ENCODE results near the gene MED13L. TPM values are rescaled to one million over a fixed set of nuclear protein-coding genes. Genes with fewer than 3 reads are reported as not detected.

MED13L gene
- total and polyA plus RNA-seq, 4 donors: 52.2 to 196 (median 88.6) TPM

- Histone ChIP-seq H3K4me3 (ENCODE audit: low read depth, low read length) (no peak overlapping the region), H3K4me1 (ENCODE audit: control insufficient read depth, insufficient read depth, low read length) (peaks cover 8% of the 10 kb centered on the region), H3K36me3 (ENCODE audit: control insufficient read depth, insufficient read depth, low read length) (no peaks in the 10 kb centered on the region), H3K27ac (ENCODE audit: low read depth, low read length) (no peak overlapping the region), H3K27me3 (ENCODE audit: control insufficient read depth, insufficient read depth, low read length) (no peaks in the 10 kb centered on the region), H3K9me3 (ENCODE audit: control insufficient read depth, insufficient read depth, low read length) (no peaks in the 10 kb centered on the region)
- WGBS (ENCODE audit: insufficient coverage): no CpG with 5 or more reads among the region's 3 CpGs
- DNase-seq (ENCODE audit: low read depth in 4 of 6, low spot score in 6 of 6): no peak
Observed at GRCh38 chr12:116057356-116057755, 220.1 kb downstream of the MED13L start.

GRCh38 chr12:116055895-116056607 lies 221.4 kb downstream of the MED13L start:
- Histone ChIP-seq H3K36me3 (ENCODE audit: control insufficient read depth, insufficient read depth, low read length) (no peaks in the 10 kb centered on the region), H3K9me3 (ENCODE audit: control insufficient read depth, insufficient read depth, low read length) (no peaks in the 10 kb centered on the region), H3K27me3 (ENCODE audit: control insufficient read depth, insufficient read depth, low read length) (no peaks in the 10 kb centered on the region), H3K4me1 (ENCODE audit: control insufficient read depth, insufficient read depth, low read length) (peaks cover 7% of the 10 kb centered on the region), H3K27ac (ENCODE audit: low read depth, low read length) (no peak overlapping the region), H3K4me3 (ENCODE audit: low read depth, low read length) (no peak overlapping the region)
- no peak for DNase-seq (ENCODE audit: low read depth in 4 of 6, low spot score in 6 of 6)
- 100% methylated on average over 1 of the region's 3 CpGs for WGBS (ENCODE audit: insufficient coverage)

GRCh38 chr12:116054280-116054679 lies 223.2 kb downstream of the MED13L start:
- H3K4me1 ChIP-seq (ENCODE audit: control insufficient read depth, insufficient read depth, low read length): peaks cover 1% of the 10 kb centered on the region
- no peaks in the 10 kb centered on the region for H3K27me3 ChIP-seq (ENCODE audit: control insufficient read depth, insufficient read depth, low read length)
- no peak overlapping the region for H3K27ac ChIP-seq (ENCODE audit: low read depth, low read length)
- H3K9me3 ChIP-seq (ENCODE audit: control insufficient read depth, insufficient read depth, low read length): no peaks in the 10 kb centered on the region
- H3K36me3 ChIP-seq (ENCODE audit: control insufficient read depth, insufficient read depth, low read length): no peaks in the 10 kb centered on the region
- no peak overlapping the region for H3K4me3 ChIP-seq (ENCODE audit: low read depth, low read length)
- 86% methylated on average over 1 of the region's 2 CpGs for WGBS (ENCODE audit: insufficient coverage)
- no peak for DNase-seq (ENCODE audit: low read depth in 4 of 6, low spot score in 6 of 6)

GRCh38 chr12:116053479-116054200 lies 223.9 kb downstream of the MED13L start:
- H3K27ac ChIP-seq (ENCODE audit: low read depth, low read length): no peak overlapping the region
- WGBS (ENCODE audit: insufficient coverage): 16% methylated on average over 3 of the region's 3 CpGs
- no peaks in the 10 kb centered on the region for H3K4me1 ChIP-seq (ENCODE audit: control insufficient read depth, insufficient read depth, low read length)
- H3K27me3 ChIP-seq (ENCODE audit: control insufficient read depth, insufficient read depth, low read length): no peaks in the 10 kb centered on the region
- no peak overlapping the region for H3K4me3 ChIP-seq (ENCODE audit: low read depth, low read length)
- no peaks in the 10 kb centered on the region for H3K36me3 ChIP-seq (ENCODE audit: control insufficient read depth, insufficient read depth, low read length)
- DNase-seq (ENCODE audit: low read depth in 4 of 6, low spot score in 6 of 6): peak in 2 of 6 donors; percentile 24 to 35
- H3K9me3 ChIP-seq (ENCODE audit: control insufficient read depth, insufficient read depth, low read length): no peaks in the 10 kb centered on the region

GRCh38 chr12:116050275-116050674 lies 227.2 kb downstream of the MED13L start:
- no peak for DNase-seq (ENCODE audit: low read depth in 4 of 6, low spot score in 6 of 6)
- Histone ChIP-seq H3K36me3 (ENCODE audit: control insufficient read depth, insufficient read depth, low read length) (no peaks in the 10 kb centered on the region), H3K27me3 (ENCODE audit: control insufficient read depth, insufficient read depth, low read length) (no peaks in the 10 kb centered on the region), H3K4me3 (ENCODE audit: low read depth, low read length) (no peak overlapping the region), H3K9me3 (ENCODE audit: control insufficient read depth, insufficient read depth, low read length) (no peaks in the 10 kb centered on the region), H3K4me1 (ENCODE audit: control insufficient read depth, insufficient read depth, low read length) (peaks cover 4% of the 10 kb centered on the region), H3K27ac (ENCODE audit: low read depth, low read length) (no peak overlapping the region)
- WGBS (ENCODE audit: insufficient coverage): no CpG with 5 or more reads among the region's 5 CpGs

- no peak overlapping the region for H3K27ac ChIP-seq (ENCODE audit: low read depth, low read length)
- H3K4me1 ChIP-seq (ENCODE audit: control insufficient read depth, insufficient read depth, low read length): peaks cover 4% of the 10 kb centered on the region
- no peak overlapping the region for H3K4me3 ChIP-seq (ENCODE audit: low read depth, low read length)
- no peaks in the 10 kb centered on the region for H3K9me3 ChIP-seq (ENCODE audit: control insufficient read depth, insufficient read depth, low read length)
- H3K36me3 ChIP-seq (ENCODE audit: control insufficient read depth, insufficient read depth, low read length): no peaks in the 10 kb centered on the region
- H3K27me3 ChIP-seq (ENCODE audit: control insufficient read depth, insufficient read depth, low read length): no peaks in the 10 kb centered on the region
- no peak for DNase-seq (ENCODE audit: low read depth in 4 of 6, low spot score in 6 of 6)
Observed at GRCh38 chr12:116048879-116049278, 228.6 kb downstream of the MED13L start.

- no peaks in the 10 kb centered on the region for H3K36me3 ChIP-seq (ENCODE audit: control insufficient read depth, insufficient read depth, low read length)
- no peaks in the 10 kb centered on the region for H3K27me3 ChIP-seq (ENCODE audit: control insufficient read depth, insufficient read depth, low read length)
- H3K4me3 ChIP-seq (ENCODE audit: low read depth, low read length): no peak overlapping the region
- H3K9me3 ChIP-seq (ENCODE audit: control insufficient read depth, insufficient read depth, low read length): no peaks in the 10 kb centered on the region
- peaks cover 4% of the 10 kb centered on the region for H3K4me1 ChIP-seq (ENCODE audit: control insufficient read depth, insufficient read depth, low read length)
- DNase-seq (ENCODE audit: low read depth in 4 of 6, low spot score in 6 of 6): no peak
- H3K27ac ChIP-seq (ENCODE audit: low read depth, low read length): no peak overlapping the region
Observed at GRCh38 chr12:116046039-116046438, 231.5 kb downstream of the MED13L start.

- DNase-seq (ENCODE audit: low read depth in 4 of 6, low spot score in 6 of 6): no peak
- H3K27me3 ChIP-seq (ENCODE audit: control insufficient read depth, insufficient read depth, low read length): no peaks in the 10 kb centered on the region
- no peaks in the 10 kb centered on the region for H3K9me3 ChIP-seq (ENCODE audit: control insufficient read depth, insufficient read depth, low read length)
- no CpG with 5 or more reads among the region's 2 CpGs for WGBS (ENCODE audit: insufficient coverage)
- H3K27ac ChIP-seq (ENCODE audit: low read depth, low read length): no peak overlapping the region
- no peaks in the 10 kb centered on the region for H3K36me3 ChIP-seq (ENCODE audit: control insufficient read depth, insufficient read depth, low read length)
- H3K4me3 ChIP-seq (ENCODE audit: low read depth, low read length): no peak overlapping the region
- peaks cover 4% of the 10 kb centered on the region for H3K4me1 ChIP-seq (ENCODE audit: control insufficient read depth, insufficient read depth, low read length)
Observed at GRCh38 chr12:116045150-116045549, 232.3 kb downstream of the MED13L start.

- DNase-seq (ENCODE audit: low read depth in 4 of 6, low spot score in 6 of 6): peak in 2 of 6 donors; percentile 68 to 79
- H3K9me3 ChIP-seq (ENCODE audit: control insufficient read depth, insufficient read depth, low read length): no peaks in the 10 kb centered on the region
- no peak overlapping the region for H3K4me3 ChIP-seq (ENCODE audit: low read depth, low read length)
- H3K27ac ChIP-seq (ENCODE audit: low read depth, low read length): peak overlapping the region; percentile 40
- H3K4me1 ChIP-seq (ENCODE audit: control insufficient read depth, insufficient read depth, low read length): peaks cover 6% of the 10 kb centered on the region
- H3K36me3 ChIP-seq (ENCODE audit: control insufficient read depth, insufficient read depth, low read length): no peaks in the 10 kb centered on the region
- H3K27me3 ChIP-seq (ENCODE audit: control insufficient read depth, insufficient read depth, low read length): no peaks in the 10 kb centered on the region
- WGBS (ENCODE audit: insufficient coverage): no CpG with 5 or more reads among the region's 5 CpGs
Observed at GRCh38 chr12:116043659-116044535, 233.6 kb downstream of the MED13L start.

Data from spinal cord (tissue), 10 donors.